Activated CD4-positive, alpha-beta T cell treated with anti-CD3 and anti-CD28 coated beads, Interleukin-2, Interleukin-4, amounts not matched to agents 100 ng/mL and 50 ng/mL, durations not matched to agents 16 hours and 8 hours (primary cell): ENCODE measurements around the gene NKD1.

ENCODE experiments used
- DNase-seq: peaks from one replicate; pipeline ENCODE4 v3.0.0-alpha.2; 2020; ENCODE audit warnings: low spot score

NKD1 gene

GRCh38 chr16:50613281-50613963 is 65.2 kb downstream of the NKD1 start:
- no peak for DNase-seq

GRCh38 chr16:50613964-50614474 is 65.8 kb downstream of the NKD1 start:
- no peak for DNase-seq

- no peak for DNase-seq
Measured at GRCh38 chr16:50614955-50615724, 66.9 kb downstream of the NKD1 start.

- DNase-seq = no peak
Measured at GRCh38 chr16:50615891-50616290, 67.7 kb downstream of the NKD1 start.

GRCh38 chr16:50616386-50616785 is 68.2 kb downstream of the NKD1 start:
- DNase-seq = no peak

- no peak for DNase-seq
Measured at GRCh38 chr16:50616883-50617645, 68.9 kb downstream of the NKD1 start.

GRCh38 chr16:50617646-50618184 is 69.5 kb downstream of the NKD1 start:
- DNase-seq = no peak

- no peak for DNase-seq
Measured at GRCh38 chr16:50618238-50618918, 70.2 kb downstream of the NKD1 start.

GRCh38 chr16:50619702-50620491 is 71.7 kb downstream of the NKD1 start:
- no peak for DNase-seq

GRCh38 chr16:50620646-50621451 is 72.7 kb downstream of the NKD1 start:
- DNase-seq = no peak

- DNase-seq = no peak
Measured at GRCh38 chr16:50621452-50621792, 73.2 kb downstream of the NKD1 start.

GRCh38 chr16:50622029-50622428 is 73.8 kb downstream of the NKD1 start:
- DNase-seq = no peak

- DNase-seq = no peak
Measured at GRCh38 chr16:50622643-50623369, 74.6 kb downstream of the NKD1 start.

- no peak for DNase-seq
Measured at GRCh38 chr16:50624449-50624970, 76.3 kb downstream of the NKD1 start.

- DNase-seq = no peak
Measured at GRCh38 chr16:50625374-50625773, 77.2 kb downstream of the NKD1 start.

- no peak for DNase-seq
Measured at GRCh38 chr16:50626868-50627267, 78.7 kb downstream of the NKD1 start.

- DNase-seq = no peak
Measured at GRCh38 chr16:50627419-50627818, 79.2 kb downstream of the NKD1 start.

- no peak for DNase-seq
Measured at GRCh38 chr16:50628156-50628802, 80.1 kb downstream of the NKD1 start.

GRCh38 chr16:50629334-50629733 is 81.1 kb downstream of the NKD1 start:
- no peak for DNase-seq
